Right atrium auricular region (tissue), 2 donors: ENCODE results near the gene NABP1. TPM values are rescaled to one million over a fixed set of nuclear protein-coding genes. Genes with fewer than 3 reads are reported as not detected.
A peak's percentile ranks its signal among the peaks of the same experiment; 100 is the strongest.

ENCODE experiments used
- DNase-seq: peaks from one replicate; pipeline ENCODE4 v3.0.0-alpha.2; 2019; ENCODE audit warnings: low spot score
- H3K27ac ChIP-seq, 2 donors: fragments of 200-600 bp; sonication (generic); 1 replicate in 1 of 2; 2 replicates in 1 of 2; pipeline ENCODE4 v1.5.1; 2016 to 2019
- H3K27me3 ChIP-seq, 2 donors: fragments of 200-600 bp; sonication (generic); one replicate each; pipeline versions ENCODE4 v1.5.1 to v1.6.0; 2017 to 2019
- H3K36me3 ChIP-seq: fragments of 200-600 bp; sonication (generic); one replicate; pipeline ENCODE4 v1.5.1; 2016
- H3K4me1 ChIP-seq, 2 donors: fragments of 200-600 bp; sonication (generic); one replicate each; pipeline versions ENCODE4 v1.5.1 to v1.6.0; 2017 to 2019
- H3K4me3 ChIP-seq, 2 donors: fragments of 200-600 bp; sonication (generic); 1 replicate in 1 of 2; 2 replicates in 1 of 2; pipeline ENCODE4 v1.5.1; 2017 to 2019; ENCODE audit warnings: mild to moderate bottlenecking in 1 of 2, moderate library complexity in 1 of 2
- H3K9me3 ChIP-seq, 2 donors: fragments of 200-600 bp; sonication (generic); one replicate each; pipeline ENCODE4 v1.5.1; 2019
- CTCF ChIP-seq, 2 donors: fragments of 200-600 bp; sonication (generic); IDR thresholded peaks; one replicate each; pipeline ENCODE4 v1.5.1; 2019; ENCODE audit warnings: antibody characterized with exemption in 2 of 2
- total RNA-seq, 2 donors: library from RNA; depleted of rRNA; stranded (reverse); fragments of >200 nt; gene quantifications; one replicate each; pipeline ENCODE4 v1.1.0, GENCODE V29; 2016

Gene NABP1
- total RNA-seq, 2 donors from 2014 or later: 2.2 to 6.0 TPM

- H3K4me3 ChIP-seq: peak overlapping the region; percentile 62 to 66
- H3K9me3 ChIP-seq: no peaks in the 10 kb centered on the region
- DNase-seq: no peak
- peak overlapping the region; percentile 92 to 95 for H3K27ac ChIP-seq
- H3K36me3 ChIP-seq: no peaks in the 10 kb centered on the region
- peaks cover 0 to 6% of the 10 kb centered on the region in 2 donors for H3K4me1 ChIP-seq
- no peak for TF ChIP-seq CTCF (IDR thresholded peaks at IDR 0.05)
- H3K27me3 ChIP-seq: no peaks in the 10 kb centered on the region
These were observed 633 bp downstream of the NABP1 start for GRCh38 chr2:191678437-191679100.

GRCh38 chr2:191679818-191680600 lies 2.1 kb downstream of the NABP1 start:
- H3K36me3 ChIP-seq: no peaks in the 10 kb centered on the region
- TF ChIP-seq CTCF (IDR thresholded peaks at IDR 0.05): no peak
- H3K4me3 ChIP-seq: no peak overlapping the region
- no peaks in the 10 kb centered on the region for H3K27me3 ChIP-seq
- H3K9me3 ChIP-seq: no peaks in the 10 kb centered on the region
- H3K27ac ChIP-seq: no peak overlapping the region
- H3K4me1 ChIP-seq: peaks cover 0 to 6% of the 10 kb centered on the region in 2 donors
- no peak for DNase-seq

- Histone ChIP-seq H3K4me1 (peaks cover 0 to 6% of the 10 kb centered on the region in 2 donors), H3K9me3 (no peaks in the 10 kb centered on the region), H3K27ac (no peak overlapping the region), H3K27me3 (no peaks in the 10 kb centered on the region), H3K36me3 (no peaks in the 10 kb centered on the region), H3K4me3 (no peak overlapping the region)
- no peak for TF ChIP-seq CTCF (IDR thresholded peaks at IDR 0.05)
- no peak for DNase-seq
These were observed 2.7 kb downstream of the NABP1 start for GRCh38 chr2:191680639-191681038.

- no peak for TF ChIP-seq CTCF (IDR thresholded peaks at IDR 0.05)
- no peak for DNase-seq
- Histone ChIP-seq H3K27ac (no peak overlapping the region), H3K9me3 (no peaks in the 10 kb centered on the region), H3K4me3 (no peak overlapping the region), H3K4me1 (peaks cover 0 to 6% of the 10 kb centered on the region in 2 donors), H3K27me3 (no peaks in the 10 kb centered on the region), H3K36me3 (no peaks in the 10 kb centered on the region)
These were observed 4.2 kb downstream of the NABP1 start for GRCh38 chr2:191682126-191682525.

GRCh38 chr2:191686066-191686465 lies 8.1 kb downstream of the NABP1 start:
- no peak for TF ChIP-seq CTCF (IDR thresholded peaks at IDR 0.05)
- no peaks in the 10 kb centered on the region for H3K36me3 ChIP-seq
- no peak for DNase-seq

More at GRCh38 chr2:191686066-191686465, 8.1 kb downstream of the NABP1 start:
- H3K9me3 ChIP-seq: no peaks in the 10 kb centered on the region
- peaks cover 0 to 7% of the 10 kb centered on the region in 2 donors for H3K4me1 ChIP-seq
- H3K4me3 ChIP-seq: no peak overlapping the region
- H3K27ac ChIP-seq: no peak overlapping the region
- H3K27me3 ChIP-seq: no peaks in the 10 kb centered on the region
